Vagina (tissue), 2 donors: ENCODE data around the gene UROC1.

Source experiments
- POLR2A ChIP-seq, 2 donors: fragments of 450-650 bp; IDR thresholded peaks; one replicate each; pipeline ENCODE4 v1.6.1; 2017; ENCODE audit warnings: antibody characterized with exemption in 2 of 2, mild to moderate bottlenecking in 2 of 2, moderate library complexity in 2 of 2
- POLR2AphosphoS5 ChIP-seq, 2 donors: sonication (generic); formaldehyde crosslinking; IDR thresholded peaks; one replicate each; pipeline ENCODE4 v1.9.0; 2017; ENCODE audit warnings: antibody characterized with exemption in 2 of 2, mild to moderate bottlenecking in 2 of 2, low read depth in 1 of 2; ENCODE audit not compliant: insufficient read depth in 1 of 2
- TF ChIP-seq, protein P1 (sequence below), 3 experiments: fragments of 450-650 bp in 2 of 3; fragments of 200-600 bp in 1 of 3; sonication (generic) in 1 of 3; IDR thresholded peaks; one replicate each; pipeline ENCODE4 v1.5.1; 2017 to 2019; ENCODE audit warnings: antibody characterized with exemption in 3 of 3, mild to moderate bottlenecking in 2 of 3, moderate library complexity in 2 of 3

DNA sequence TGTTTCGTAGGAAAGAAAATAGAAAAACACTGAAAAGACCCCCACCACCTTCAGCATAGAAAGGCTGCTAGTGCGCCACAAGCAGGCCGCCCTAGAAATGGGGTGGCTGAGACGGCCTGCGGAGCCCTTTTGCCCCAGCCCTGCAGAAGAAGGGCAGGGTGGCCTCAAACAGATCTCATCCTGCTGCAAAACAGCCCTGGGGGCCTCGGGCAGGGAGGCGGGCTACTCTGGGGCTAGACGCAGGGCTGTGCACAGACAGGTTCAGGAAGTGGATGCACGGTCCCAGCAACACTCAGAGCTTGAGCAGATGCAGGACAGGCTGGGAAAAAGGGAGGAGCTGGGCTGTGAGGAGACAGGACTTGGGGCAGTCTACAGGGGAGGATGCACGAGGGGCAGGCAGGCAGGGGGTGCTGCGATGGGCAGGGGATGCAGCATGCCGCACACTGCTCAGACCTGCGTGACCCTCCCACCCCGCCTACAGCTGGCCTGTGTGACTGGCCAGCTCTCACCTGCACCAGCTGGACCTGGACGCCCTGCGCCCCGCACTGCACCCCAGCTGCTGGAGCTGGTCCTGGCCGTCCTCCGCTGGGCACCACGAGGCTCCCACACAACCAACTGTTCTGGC, 76.2 kb downstream of the UROC1 start:
- TF ChIP-seq POLR2AphosphoS5 (IDR thresholded peaks at IDR 0.05; ENCODE audit: insufficient read depth in 1 of 2, low read depth in 1 of 2), result no peak
- TF ChIP-seq, protein P1, sequence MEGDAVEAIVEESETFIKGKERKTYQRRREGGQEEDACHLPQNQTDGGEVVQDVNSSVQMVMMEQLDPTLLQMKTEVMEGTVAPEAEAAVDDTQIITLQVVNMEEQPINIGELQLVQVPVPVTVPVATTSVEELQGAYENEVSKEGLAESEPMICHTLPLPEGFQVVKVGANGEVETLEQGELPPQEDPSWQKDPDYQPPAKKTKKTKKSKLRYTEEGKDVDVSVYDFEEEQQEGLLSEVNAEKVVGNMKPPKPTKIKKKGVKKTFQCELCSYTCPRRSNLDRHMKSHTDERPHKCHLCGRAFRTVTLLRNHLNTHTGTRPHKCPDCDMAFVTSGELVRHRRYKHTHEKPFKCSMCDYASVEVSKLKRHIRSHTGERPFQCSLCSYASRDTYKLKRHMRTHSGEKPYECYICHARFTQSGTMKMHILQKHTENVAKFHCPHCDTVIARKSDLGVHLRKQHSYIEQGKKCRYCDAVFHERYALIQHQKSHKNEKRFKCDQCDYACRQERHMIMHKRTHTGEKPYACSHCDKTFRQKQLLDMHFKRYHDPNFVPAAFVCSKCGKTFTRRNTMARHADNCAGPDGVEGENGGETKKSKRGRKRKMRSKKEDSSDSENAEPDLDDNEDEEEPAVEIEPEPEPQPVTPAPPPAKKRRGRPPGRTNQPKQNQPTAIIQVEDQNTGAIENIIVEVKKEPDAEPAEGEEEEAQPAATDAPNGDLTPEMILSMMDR (IDR thresholded peaks at IDR 0.05), result no peak
- TF ChIP-seq POLR2A (IDR thresholded peaks at IDR 0.05), result no peak
